ENCODE results near the gene SYVN1. TPM values are rescaled to one million over a fixed set of nuclear protein-coding genes. Genes with fewer than 3 reads are reported as not detected.

Gene SYVN1
- polyA plus RNA-seq, 3 donors, result 3.5 to 81.6 (median 6.4) TPM

DNA sequence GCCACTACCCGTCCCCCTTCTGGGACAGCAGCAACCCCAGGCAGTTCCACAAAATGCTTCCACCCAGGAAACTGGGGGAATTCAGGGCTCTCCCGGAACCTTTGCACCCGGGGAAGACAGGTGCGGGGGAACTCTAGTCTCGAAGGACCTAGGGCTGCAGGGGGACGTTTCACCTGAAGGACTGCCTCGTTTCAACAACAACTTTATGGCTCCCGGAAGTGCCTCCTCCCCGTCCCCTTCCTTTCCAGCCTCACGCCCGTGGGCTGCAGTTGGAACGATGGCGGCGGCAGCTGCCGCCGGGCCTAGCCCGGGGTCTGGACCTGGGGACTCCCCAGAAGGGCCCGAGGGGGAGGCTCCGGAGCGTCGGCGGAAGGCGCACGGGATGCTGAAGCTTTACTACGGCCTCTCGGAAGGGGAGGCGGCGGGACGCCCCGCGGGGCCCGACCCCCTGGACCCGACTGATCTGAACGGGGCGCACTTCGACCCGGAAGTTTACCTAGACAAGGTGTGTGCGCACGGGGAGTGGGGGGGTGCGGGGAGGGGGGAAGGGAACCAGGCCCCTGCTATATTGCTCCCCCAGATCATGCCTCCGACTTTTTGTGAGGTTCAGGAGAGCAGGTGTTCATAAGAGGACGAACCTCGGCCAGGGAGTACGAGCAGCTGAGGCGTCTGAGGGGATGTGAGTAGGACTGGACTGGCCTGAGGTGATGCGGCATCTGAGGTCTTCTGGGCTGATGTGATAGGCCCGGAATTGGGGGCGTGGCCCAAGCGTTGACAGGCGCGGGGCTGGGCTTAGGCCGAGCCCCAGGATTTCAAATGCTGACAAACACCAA is 38.1 kb downstream of the SYVN1 start, which contains the start of gene VPS51:
VPS51 (plus strand) TSS at position 241 of the 833 bp plus-strand sequence; CDS start at position 278, 37 bp downstream.
- Mint-ChIP-seq H3K4me1 (peaks cover 15% of the 10 kb centered on the region), H3K27me3 (ENCODE audit: low read depth in 3 of 3) (peaks cover 0 to 3% (median 0%) of the 10 kb centered on the region in 3 donors), H3K27ac (peak within 1 kb of the TSS; percentile 86 to 98 (median 95)), H3K36me3 (peaks cover 9 to 10% of the 10 kb centered on the region in 2 donors), H3K4me3 (peak within 1 kb of the TSS; percentile 94 to 95), H3K9me3 (peaks cover 0 to 2% (median 0%) of the 10 kb centered on the region in 7 donors)
- H3K4me2 ChIP-seq (replicated peaks; ENCODE audit: extremely low read depth, low read length, poor library complexity, severe bottlenecking), result peak within 1 kb of the TSS; percentile 82
- H3K4me3 ChIP-seq (replicated peaks in 1 of 3; ENCODE audit: low read depth in 2 of 3, low read length in 3 of 3), result peak within 1 kb of the TSS; percentile 74 to 95 (median 85)
- intact Hi-C loops (cut with micrococcal nuclease), result loop anchor here in 1 of 2 donors (1.0 kb wide), 1 partner anchor 12 kb away; the partner anchor contains the start of genes CDCA5 and ZFPL1
- no peaks in the 10 kb centered on the region for H3K27me3 ChIP-seq (ENCODE audit: control insufficient read depth in 2 of 2, insufficient read depth in 2 of 2, low read length in 2 of 2)
- peak within 1 kb of the TSS; percentile 66 to 88 for H3K27ac ChIP-seq (ENCODE audit: low read depth in 1 of 2, low read length in 2 of 2)
- H3K79me2 ChIP-seq (ENCODE audit: insufficient read depth, low read length), result peaks cover 29% of the 10 kb centered on the region
- under 1% methylated on average over 31 of the region's 52 CpGs for WGBS (ENCODE audit: insufficient coverage)
- peaks cover 4% of the 10 kb centered on the region for H4K20me1 ChIP-seq (ENCODE audit: insufficient read depth, low read length)
- peaks cover 6 to 9% of the 10 kb centered on the region in 2 donors for H3K36me3 ChIP-seq (replicated peaks in 1 of 2; ENCODE audit: control insufficient read depth in 1 of 2, insufficient read depth in 2 of 2, low read length in 2 of 2)
- DNase-seq, result peak; percentile 83 to 90 (median 88)
- H2AFZ ChIP-seq (ENCODE audit: insufficient read depth, low read depth, low read length, poor library complexity, severe bottlenecking), result peak within 1 kb of the TSS; percentile 95
- peaks cover 9 to 19% of the 10 kb centered on the region in 2 donors for H3K4me1 ChIP-seq (ENCODE audit: control insufficient read depth in 1 of 2, insufficient read depth in 2 of 2, low read length in 2 of 2)
- H3K9me3 ChIP-seq (replicated peaks in 1 of 2; ENCODE audit: control insufficient read depth in 1 of 2, insufficient read depth in 1 of 2, low read length in 2 of 2), result no peaks in the 10 kb centered on the region
- TF ChIP-seq, protein P1, sequence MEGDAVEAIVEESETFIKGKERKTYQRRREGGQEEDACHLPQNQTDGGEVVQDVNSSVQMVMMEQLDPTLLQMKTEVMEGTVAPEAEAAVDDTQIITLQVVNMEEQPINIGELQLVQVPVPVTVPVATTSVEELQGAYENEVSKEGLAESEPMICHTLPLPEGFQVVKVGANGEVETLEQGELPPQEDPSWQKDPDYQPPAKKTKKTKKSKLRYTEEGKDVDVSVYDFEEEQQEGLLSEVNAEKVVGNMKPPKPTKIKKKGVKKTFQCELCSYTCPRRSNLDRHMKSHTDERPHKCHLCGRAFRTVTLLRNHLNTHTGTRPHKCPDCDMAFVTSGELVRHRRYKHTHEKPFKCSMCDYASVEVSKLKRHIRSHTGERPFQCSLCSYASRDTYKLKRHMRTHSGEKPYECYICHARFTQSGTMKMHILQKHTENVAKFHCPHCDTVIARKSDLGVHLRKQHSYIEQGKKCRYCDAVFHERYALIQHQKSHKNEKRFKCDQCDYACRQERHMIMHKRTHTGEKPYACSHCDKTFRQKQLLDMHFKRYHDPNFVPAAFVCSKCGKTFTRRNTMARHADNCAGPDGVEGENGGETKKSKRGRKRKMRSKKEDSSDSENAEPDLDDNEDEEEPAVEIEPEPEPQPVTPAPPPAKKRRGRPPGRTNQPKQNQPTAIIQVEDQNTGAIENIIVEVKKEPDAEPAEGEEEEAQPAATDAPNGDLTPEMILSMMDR (IDR thresholded peaks at IDR 0.05), result no peak
- peak within 1 kb of the TSS; percentile 91 for H3K9ac ChIP-seq (ENCODE audit: insufficient read depth, low read length, poor library complexity, severe bottlenecking)

DNA sequence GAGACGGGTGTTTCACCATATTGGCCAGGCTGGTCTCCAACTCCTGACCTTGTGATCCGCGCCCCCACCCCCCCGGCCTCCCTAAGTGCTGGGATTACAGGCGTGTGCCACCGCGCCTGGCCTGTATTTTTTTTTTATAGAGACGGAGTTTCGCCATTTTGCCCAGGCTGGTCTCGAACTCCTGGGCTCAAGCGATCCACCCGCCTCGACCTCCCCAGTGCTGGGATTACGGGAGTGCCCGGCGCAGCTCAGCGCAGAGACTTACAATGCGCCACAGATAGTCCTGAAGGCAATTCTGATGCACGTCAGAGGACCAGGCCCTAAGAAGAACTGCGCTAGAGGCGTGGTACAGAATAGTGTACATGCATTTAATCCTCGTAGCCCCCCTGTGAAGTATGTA is 38.9 kb downstream of the SYVN1 start:
- Mint-ChIP-seq H3K4me3 (peak overlapping the region in 1 of 2 donors; percentile 94), H3K36me3 (peaks cover 8 to 10% of the 10 kb centered on the region in 2 donors), H3K9me3 (peaks cover 0 to 2% (median 0%) of the 10 kb centered on the region in 7 donors), H3K27ac (peak overlapping the region; percentile 73 to 98 (median 88)), H3K27me3 (ENCODE audit: low read depth in 3 of 3) (peaks cover 0 to 3% (median 0%) of the 10 kb centered on the region in 3 donors), H3K4me1 (peaks cover 15% of the 10 kb centered on the region)
- intact Hi-C loops (cut with micrococcal nuclease), result no loop called here
- Histone ChIP-seq H3K9ac (ENCODE audit: insufficient read depth, low read length, poor library complexity, severe bottlenecking) (peak overlapping the region; percentile 91), H3K27ac (ENCODE audit: low read depth in 1 of 2, low read length in 2 of 2) (peak overlapping the region in 1 of 2 donors; percentile 88), H3K79me2 (ENCODE audit: insufficient read depth, low read length) (peaks cover 23% of the 10 kb centered on the region), H3K9me3 (replicated peaks in 1 of 2; ENCODE audit: control insufficient read depth in 1 of 2, insufficient read depth in 1 of 2, low read length in 2 of 2) (no peaks in the 10 kb centered on the region), H2AFZ (ENCODE audit: insufficient read depth, low read depth, low read length, poor library complexity, severe bottlenecking) (peak overlapping the region; percentile 95), H3K36me3 (replicated peaks in 1 of 2; ENCODE audit: control insufficient read depth in 1 of 2, insufficient read depth in 2 of 2, low read length in 2 of 2) (peaks cover 6 to 7% of the 10 kb centered on the region in 2 donors), H3K4me3 (replicated peaks in 1 of 3; ENCODE audit: low read depth in 2 of 3, low read length in 3 of 3) (peak overlapping the region in 1 of 3 experiments; percentile 95), H3K4me1 (ENCODE audit: control insufficient read depth in 1 of 2, insufficient read depth in 2 of 2, low read length in 2 of 2) (peaks cover 9 to 19% of the 10 kb centered on the region in 2 donors), H3K27me3 (ENCODE audit: control insufficient read depth in 2 of 2, insufficient read depth in 2 of 2, low read length in 2 of 2) (no peaks in the 10 kb centered on the region), H3K4me2 (replicated peaks; ENCODE audit: extremely low read depth, low read length, poor library complexity, severe bottlenecking) (peak overlapping the region; percentile 82), H4K20me1 (ENCODE audit: insufficient read depth, low read length) (peaks cover 4% of the 10 kb centered on the region)
- TF ChIP-seq, protein P1 (IDR thresholded peaks at IDR 0.05), result no peak
- 88% methylated on average over 19 of the region's 22 CpGs for WGBS (ENCODE audit: insufficient coverage)
- DNase-seq, result no peak
